Skeletal muscle cell (primary cell): ENCODE results near the gene DEF6.

Experiments used
- DNase-seq: peaks from one replicate; pipeline ENCODE4 v3.0.0-alpha.2; 2010; ENCODE audit warnings: low read depth
- H3K4me3 ChIP-seq: 2 replicates; pipeline ENCODE4 v1.5.1; 2011; ENCODE audit warnings: low read depth, mild to moderate bottlenecking, control low read depth, low read length, moderate library complexity

Gene DEF6

DNA sequence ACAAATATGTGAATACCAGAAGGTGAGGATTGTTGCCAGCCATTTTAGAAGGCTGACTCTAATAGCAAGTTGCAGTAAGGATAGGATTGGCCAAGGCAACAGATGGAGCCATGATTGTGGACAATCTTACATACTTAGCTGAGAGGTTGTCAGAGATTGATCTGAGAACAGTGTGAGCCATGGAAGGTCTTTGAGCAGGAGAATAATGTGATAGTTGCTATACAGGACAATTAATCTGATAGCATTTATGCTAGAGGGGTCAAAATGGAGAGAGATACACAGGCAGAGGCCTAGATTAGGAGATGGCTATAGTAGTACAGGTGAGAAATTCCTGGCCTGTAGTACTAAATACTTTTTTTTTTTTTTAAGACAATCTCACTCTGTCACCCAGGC, 68.6 kb downstream of the DEF6 start:
- no peak for DNase-seq
- H3K4me3 ChIP-seq: no peak overlapping the region

DNA sequence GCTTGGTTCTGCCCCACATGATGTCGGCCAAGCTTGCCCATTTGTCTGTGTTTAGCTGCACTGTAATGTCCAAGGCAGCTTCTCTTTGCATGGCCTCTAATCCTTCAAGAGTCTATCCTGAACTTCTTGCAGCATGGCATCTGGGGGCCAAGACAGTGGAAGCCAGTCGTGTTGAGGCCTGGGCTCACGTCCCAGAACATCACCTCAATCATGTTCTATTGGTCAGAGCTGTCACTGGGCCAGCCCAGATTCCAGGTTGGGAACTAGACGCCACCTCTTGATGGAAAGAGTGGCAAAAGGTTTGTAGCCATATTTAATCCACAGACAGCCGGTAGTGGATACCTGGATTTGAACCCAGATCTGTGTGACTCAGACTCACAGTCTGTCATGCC, 70.0 kb downstream of the DEF6 start:
- H3K4me3 ChIP-seq: no peak overlapping the region
- no peak for DNase-seq

DNA sequence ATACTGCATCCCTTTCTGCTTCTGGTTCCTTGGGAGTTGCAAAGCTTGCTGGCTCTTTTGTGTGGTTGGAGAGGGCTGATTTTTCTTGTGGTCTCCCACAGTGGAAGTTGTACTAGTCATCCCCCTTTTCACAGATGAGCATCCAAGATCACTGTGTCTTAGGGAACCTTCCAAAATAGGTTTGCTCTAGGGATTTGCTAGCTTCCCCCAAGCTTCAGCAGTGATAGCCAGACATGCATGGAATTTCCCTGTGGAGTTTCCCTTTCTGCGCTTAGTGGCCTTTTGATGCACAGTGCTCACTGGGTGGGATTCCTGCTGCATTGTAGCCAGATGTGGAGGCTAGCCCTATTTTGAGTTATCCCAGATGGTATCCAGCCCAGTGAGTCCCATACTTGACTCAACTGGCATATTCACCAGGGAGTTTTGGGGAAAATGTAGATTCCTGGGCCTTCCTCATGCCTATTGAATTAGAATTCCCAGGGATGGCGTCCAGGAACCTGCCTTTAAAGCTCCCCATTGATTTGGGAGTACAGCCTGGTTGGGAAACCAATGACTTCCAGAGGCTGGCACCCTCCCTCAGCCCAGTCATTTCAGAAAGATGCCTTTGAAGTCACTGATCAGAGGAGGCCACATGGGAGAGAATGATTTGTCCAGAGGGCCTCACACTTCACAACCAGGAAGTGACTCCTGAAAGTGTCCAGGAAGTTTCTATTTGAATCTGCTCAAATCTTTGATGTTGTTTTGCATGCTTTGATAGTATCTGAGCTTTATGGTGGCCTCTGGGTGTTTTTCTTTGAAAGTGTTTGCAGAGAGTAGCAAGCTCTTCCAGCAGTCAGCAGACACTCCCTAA, 70.6 kb downstream of the DEF6 start:
- no peak overlapping the region for H3K4me3 ChIP-seq
- peak; percentile 24 for DNase-seq

DNA sequence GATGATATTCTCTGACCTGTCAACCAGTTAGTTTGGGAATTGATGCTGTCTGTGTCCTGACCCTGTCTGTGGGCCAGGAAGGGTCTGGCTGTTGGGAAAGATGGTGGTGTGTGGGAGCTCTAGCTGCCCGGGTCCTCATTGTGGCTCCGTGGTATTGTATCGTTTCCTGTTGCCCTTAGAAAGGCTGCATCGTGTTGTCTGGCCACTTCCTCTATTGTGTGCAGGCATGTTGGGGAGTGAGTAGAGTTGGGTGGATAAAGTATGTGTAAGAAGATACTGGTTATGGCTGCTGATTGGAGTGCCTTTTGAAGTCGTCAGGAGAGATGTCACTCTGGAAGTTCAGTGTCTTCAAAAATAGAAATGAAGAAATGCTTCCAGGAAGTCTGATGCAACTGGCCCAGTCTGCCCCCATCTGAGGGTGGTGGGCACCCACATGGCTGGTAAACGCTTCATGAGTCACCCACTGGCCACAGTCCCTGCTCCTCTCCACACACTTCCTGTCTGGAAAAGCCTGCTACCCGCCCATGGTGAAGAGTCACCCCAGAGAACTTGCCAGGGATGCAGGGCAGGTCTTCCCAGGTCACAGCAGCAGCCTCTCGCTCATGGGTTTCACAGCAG, 72.6 kb downstream of the DEF6 start:
- peak; percentile 98 for DNase-seq
- no peak overlapping the region for H3K4me3 ChIP-seq

DNA sequence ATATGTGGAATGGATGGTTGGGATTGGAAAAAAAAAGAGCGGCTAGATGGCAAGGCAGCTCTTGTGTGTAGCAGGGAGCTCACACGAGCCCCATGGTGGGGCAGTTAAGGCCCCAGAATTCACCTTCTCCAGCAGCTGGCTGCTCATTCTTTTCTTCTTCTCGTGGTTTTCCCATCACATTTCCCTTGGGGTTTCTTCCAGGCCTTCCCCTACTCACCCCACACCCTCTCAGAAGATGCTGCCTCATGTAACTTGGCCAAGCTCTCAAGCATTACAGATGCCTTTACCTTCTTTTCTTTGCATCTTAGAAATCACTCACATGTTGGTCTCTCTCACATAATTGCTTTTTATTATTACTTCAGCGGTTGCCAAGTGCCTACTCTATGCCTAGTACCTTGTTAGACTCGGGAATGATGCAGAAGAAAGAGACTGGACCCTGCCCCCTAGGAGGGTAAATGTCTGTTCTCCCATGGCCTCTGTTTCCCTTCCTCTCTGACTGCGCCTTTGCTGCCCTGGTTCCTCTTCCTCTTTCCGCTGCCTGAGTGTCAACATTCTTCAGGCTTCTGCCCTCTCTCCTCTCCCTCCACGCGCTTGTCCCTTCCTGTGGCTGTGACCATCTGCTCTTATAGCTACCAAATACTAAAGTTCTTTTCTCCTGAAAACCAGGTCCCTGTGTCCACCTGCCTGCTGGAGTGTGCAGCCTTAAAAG, 73.3 kb downstream of the DEF6 start:
- no peak overlapping the region for H3K4me3 ChIP-seq
- peak; percentile 56 for DNase-seq
